Tibial nerve (tissue), 4 donors: ENCODE results near the gene TEAD4.

Experiments used
- CTCF ChIP-seq, 5 experiments: fragments of 200-600 bp in 3 of 5; fragments of 450-650 bp in 2 of 5; sonication (generic) in 3 of 5; IDR thresholded peaks; one replicate each; pipeline ENCODE4 v1.5.1; 2016 to 2019; ENCODE audit warnings: antibody characterized with exemption in 5 of 5, mild to moderate bottlenecking in 3 of 5, moderate library complexity in 2 of 5
- EP300 ChIP-seq, 2 donors: sonication (generic); formaldehyde crosslinking; IDR thresholded peaks; one replicate each; pipeline ENCODE4 v1.6.1; 2017; ENCODE audit warnings: antibody characterized with exemption in 2 of 2, mild to moderate bottlenecking in 1 of 2

GRCh38 chr12:3003357-3003992 lies 44.3 kb downstream of the TEAD4 start:
- TF ChIP-seq CTCF (IDR thresholded peaks at IDR 0.05) (no peak), EP300 (IDR thresholded peaks at IDR 0.05) (no peak)
